ENCODE results near the gene GABPB2. TPM values are rescaled to one million over a fixed set of nuclear protein-coding genes. Genes with fewer than 3 reads are reported as not detected.
A peak's percentile ranks its signal among the peaks of the same experiment; 100 is the strongest.

The GABPB2 gene
- total RNA-seq: 10 to 100 TPM; 12.3 to 22.8 (median 17.5) TPM
- 1 to 10 TPM; 3.0 to 7.1 (median 3.9) TPM for polyA plus RNA-seq
- long read RNA-seq, donor 1, partial matches to known transcripts: 13 of 13 reads
- long read RNA-seq, donor 1, other reads (novel, unspliced or antisense): 0 of 13 reads
- long read RNA-seq, donor 2, full-length matches to known transcripts: 1 of 1 reads
- long read RNA-seq, donor 2, partial matches to known transcripts: 0 of 1 reads
- long read RNA-seq, donor 2, other reads (novel, unspliced or antisense): 0 of 1 reads

DNA sequence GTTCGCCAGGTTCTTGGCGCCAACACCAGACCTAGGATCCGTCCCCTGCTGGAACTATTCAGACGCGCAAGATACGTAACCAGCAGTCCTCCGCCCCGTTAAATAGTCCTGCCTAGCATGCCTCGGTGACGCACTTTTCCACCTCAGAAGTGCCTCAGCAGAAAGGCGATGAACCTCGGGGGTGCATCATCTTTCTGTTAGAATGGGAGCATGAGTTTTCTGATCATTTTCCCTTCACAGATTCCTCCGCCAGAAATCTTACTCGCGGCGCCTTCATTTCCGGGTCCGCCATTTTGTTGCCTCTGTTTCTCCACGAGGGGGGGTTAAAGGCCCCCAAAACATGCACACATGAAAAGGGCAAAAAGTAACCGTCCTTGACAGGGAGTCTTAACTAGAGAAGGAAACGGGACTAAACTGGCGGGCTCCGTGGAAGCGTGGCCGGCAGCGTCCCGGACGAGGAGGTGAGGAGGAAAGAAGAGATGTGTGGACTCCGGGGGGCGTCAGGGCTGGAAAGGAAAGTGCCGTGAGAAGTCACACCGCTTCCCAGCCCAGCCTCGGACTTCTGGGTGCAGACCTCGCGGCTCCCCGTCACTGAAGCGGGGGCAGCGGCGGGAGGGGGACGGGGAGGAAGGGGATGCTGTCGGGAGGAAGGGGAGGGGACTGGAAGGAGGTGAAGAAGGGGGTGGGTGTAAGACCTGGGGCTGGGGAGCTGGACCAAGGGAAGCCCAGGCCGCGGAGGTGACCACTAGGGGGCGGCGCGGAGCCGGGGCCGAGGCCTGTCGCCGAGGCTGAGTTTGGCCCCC is at the start of gene GABPB2:
TSS of gene GABPB2 (plus strand) at position 288 of the 803 bp plus-strand sequence. CDS start 17,429 bp downstream, outside the sequence.
- Histone ChIP-seq H3K27me3 (replicated peaks in 1 of 7) (no peaks in the 10 kb centered on the region), H3K9me3 (no peaks in the 10 kb centered on the region), H3K4me1 (peaks cover 5 to 34% (median 21%) of the 10 kb centered on the region in 6 donors), H3K36me3 (peaks cover 0 to 24% (median 0%) of the 10 kb centered on the region in 6 donors), H3K27ac (peak within 1 kb of the TSS; percentile 96 to 99 (median 98)), H3K4me3 (peak within 1 kb of the TSS; percentile 68 to 95 (median 81))
- WGBS, 5 donors: 0 to 1% (median 1%) methylated on average over 49 to 50 of the region's 50 CpGs
- DNase-seq: peak; percentile 97
- intact Hi-C loops (cut with DNase I; ENCODE audit: low total_unique reads): no loop called here
- TF ChIP-seq, protein P1, sequence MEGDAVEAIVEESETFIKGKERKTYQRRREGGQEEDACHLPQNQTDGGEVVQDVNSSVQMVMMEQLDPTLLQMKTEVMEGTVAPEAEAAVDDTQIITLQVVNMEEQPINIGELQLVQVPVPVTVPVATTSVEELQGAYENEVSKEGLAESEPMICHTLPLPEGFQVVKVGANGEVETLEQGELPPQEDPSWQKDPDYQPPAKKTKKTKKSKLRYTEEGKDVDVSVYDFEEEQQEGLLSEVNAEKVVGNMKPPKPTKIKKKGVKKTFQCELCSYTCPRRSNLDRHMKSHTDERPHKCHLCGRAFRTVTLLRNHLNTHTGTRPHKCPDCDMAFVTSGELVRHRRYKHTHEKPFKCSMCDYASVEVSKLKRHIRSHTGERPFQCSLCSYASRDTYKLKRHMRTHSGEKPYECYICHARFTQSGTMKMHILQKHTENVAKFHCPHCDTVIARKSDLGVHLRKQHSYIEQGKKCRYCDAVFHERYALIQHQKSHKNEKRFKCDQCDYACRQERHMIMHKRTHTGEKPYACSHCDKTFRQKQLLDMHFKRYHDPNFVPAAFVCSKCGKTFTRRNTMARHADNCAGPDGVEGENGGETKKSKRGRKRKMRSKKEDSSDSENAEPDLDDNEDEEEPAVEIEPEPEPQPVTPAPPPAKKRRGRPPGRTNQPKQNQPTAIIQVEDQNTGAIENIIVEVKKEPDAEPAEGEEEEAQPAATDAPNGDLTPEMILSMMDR (IDR thresholded peaks at IDR 0.05 in 8 of 11, conservative IDR thresholded peaks at IDR 0.05 in 3 of 11): peak; percentile 81 to 97 (median 94)
- TF ChIP-seq POLR2AphosphoS5 (IDR thresholded peaks at IDR 0.05) (peak; percentile 93 to 97 (median 93)), POLR2A (IDR thresholded peaks at IDR 0.05) (peak in 2 of 3 donors; percentile 58)

DNA sequence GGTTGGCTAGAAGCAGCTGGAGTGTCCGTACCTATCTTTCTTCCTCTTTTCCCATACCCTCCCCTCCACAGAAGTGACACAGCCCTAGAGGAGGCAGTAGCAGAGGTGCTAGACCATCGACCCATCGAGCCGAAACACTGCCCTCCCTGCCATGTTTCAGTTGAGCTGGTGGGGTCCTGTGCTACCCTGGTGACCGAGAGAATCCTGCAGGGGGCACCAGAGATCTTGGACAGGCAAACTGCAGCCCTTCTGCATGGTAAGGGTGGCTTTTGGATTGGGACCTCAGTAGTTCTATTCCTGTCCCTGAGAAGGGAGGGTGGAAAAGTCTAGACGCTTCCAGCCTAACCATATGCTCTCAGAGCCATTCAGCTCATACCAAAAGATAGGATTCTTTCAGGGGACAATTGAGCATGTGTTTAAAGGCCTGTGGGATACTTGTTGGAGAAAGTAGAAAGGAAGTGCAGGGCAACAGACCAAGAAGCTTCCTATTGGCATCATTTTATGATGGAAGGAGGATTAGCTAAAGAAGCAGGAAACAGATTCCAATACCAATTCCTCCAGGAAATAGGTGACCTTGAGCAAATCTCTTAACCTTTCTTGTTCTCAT is 45.9 kb upstream of the GABPB2 start:
- 17 to 24% (median 21%) methylated on average over 6 of the region's 6 CpGs for WGBS, 5 donors
- DNase-seq: peak; percentile 91
- TF ChIP-seq, protein P1 (IDR thresholded peaks at IDR 0.05 in 8 of 11, conservative IDR thresholded peaks at IDR 0.05 in 3 of 11): peak; percentile 74 to 92 (median 83)
- TF ChIP-seq POLR2AphosphoS5 (IDR thresholded peaks at IDR 0.05) (peak in 2 of 3 donors; percentile 45 to 69), POLR2A (IDR thresholded peaks at IDR 0.05) (no peak)
- intact Hi-C loops (cut with DNase I; ENCODE audit: low total_unique reads): no loop called here
- Histone ChIP-seq H3K36me3 (peaks cover 0 to 81% (median 43%) of the 10 kb centered on the region in 6 donors), H3K4me3 (no peak overlapping the region), H3K4me1 (peaks cover 6 to 12% (median 8%) of the 10 kb centered on the region in 6 donors), H3K27ac (peak overlapping the region; percentile 4 to 51 (median 24)), H3K9me3 (no peaks in the 10 kb centered on the region), H3K27me3 (replicated peaks in 1 of 7) (no peaks in the 10 kb centered on the region)

DNA sequence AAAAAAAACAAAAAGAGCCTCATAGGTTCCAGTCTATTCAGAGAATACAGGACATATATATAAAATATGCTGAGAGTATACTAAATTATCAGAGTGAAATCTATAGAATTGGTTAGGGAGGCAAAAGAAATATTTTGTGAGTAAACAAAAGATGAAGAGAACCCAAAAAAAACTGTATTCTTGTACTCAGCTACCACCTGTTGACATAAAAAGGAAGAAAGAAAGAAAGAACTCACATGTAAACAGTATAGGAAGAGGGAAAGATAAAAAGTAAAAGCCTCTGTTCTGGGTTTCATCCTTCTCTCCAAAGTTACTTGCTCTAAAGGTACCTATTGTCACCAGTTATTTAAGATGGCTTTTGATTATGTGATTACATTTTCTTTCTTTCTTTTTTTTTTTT is 44.1 kb upstream of the GABPB2 start:
- peaks cover 0 to 82% (median 59%) of the 10 kb centered on the region in 6 donors for H3K36me3 ChIP-seq

More for the DNA sequence above, 44.1 kb upstream of the GABPB2 start:
- Histone ChIP-seq H3K4me1 (peaks cover 6 to 12% (median 8%) of the 10 kb centered on the region in 6 donors), H3K4me3 (no peak overlapping the region), H3K9me3 (no peaks in the 10 kb centered on the region), H3K27ac (no peak overlapping the region), H3K27me3 (replicated peaks in 1 of 7) (no peaks in the 10 kb centered on the region)
- DNase-seq: no peak
- no peak for TF ChIP-seq POLR2A (IDR thresholded peaks at IDR 0.05)
- TF ChIP-seq, protein P1 (IDR thresholded peaks at IDR 0.05 in 8 of 11, conservative IDR thresholded peaks at IDR 0.05 in 3 of 11): no peak
- TF ChIP-seq POLR2AphosphoS5 (IDR thresholded peaks at IDR 0.05): no peak
- intact Hi-C loops (cut with DNase I; ENCODE audit: low total_unique reads): no loop called here

Data from spleen (tissue), 13 donors.